ENCODE results near the gene LEMD2. TPM values are rescaled to one million over a fixed set of nuclear protein-coding genes. Genes with fewer than 3 reads are reported as not detected.

LEMD2 gene
- total RNA-seq, 4 donors from 2014 or later = 31.0 to 83.3 (median 37.6) TPM

DNA sequence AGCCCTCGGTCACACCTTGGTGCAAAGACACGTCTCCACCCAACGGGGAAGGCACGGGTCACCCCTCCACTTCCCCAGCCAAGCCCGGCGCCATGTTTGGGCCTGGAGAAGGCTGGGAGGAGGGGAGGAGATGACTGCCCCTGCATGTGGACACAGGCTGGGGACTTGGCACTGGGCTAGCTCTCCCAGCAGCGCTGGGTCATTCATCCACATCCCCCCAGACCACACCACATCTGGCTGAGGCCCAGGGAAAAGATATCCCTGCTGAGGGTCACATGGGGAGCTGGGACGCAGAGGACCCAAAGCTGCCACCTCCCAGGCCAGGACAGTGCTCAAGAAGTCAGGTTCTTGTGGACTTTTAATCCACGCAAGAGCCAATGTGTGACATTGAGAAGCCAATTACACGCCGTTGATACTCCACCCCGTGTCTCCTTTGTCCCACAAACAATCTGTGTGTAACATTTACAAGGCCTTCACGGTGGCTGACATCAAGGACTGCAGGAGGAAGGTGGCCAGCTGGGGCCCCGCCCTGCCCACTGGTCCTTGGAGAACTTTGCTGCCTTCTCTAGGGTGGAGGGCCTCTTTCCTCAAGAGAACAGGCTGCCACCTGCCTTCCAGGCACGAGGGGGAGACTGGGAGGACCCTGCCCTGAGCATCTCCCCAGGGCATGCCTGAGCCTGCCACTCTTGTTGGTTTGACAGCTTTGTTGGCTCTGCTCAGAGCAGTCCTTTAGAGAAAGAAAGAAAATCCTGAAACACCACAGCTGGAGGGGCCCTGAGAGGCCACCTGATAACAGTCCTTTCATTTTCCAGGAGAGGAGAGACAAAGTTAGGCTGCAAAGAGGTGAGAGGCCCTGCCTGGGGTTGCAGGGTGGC is 36.9 kb downstream of the LEMD2 start:
- Histone ChIP-seq H3K27me3 (no peaks in the 10 kb centered on the region), H3K27ac (peak overlapping the region in 1 of 2 donors; percentile 47), H3K36me3 (no peaks in the 10 kb centered on the region), H3K4me3 (no peak overlapping the region), H3K9me3 (no peaks in the 10 kb centered on the region), H3K4me1 (peaks cover 0 to 5% of the 10 kb centered on the region in 2 donors)
- TF ChIP-seq, protein P1, sequence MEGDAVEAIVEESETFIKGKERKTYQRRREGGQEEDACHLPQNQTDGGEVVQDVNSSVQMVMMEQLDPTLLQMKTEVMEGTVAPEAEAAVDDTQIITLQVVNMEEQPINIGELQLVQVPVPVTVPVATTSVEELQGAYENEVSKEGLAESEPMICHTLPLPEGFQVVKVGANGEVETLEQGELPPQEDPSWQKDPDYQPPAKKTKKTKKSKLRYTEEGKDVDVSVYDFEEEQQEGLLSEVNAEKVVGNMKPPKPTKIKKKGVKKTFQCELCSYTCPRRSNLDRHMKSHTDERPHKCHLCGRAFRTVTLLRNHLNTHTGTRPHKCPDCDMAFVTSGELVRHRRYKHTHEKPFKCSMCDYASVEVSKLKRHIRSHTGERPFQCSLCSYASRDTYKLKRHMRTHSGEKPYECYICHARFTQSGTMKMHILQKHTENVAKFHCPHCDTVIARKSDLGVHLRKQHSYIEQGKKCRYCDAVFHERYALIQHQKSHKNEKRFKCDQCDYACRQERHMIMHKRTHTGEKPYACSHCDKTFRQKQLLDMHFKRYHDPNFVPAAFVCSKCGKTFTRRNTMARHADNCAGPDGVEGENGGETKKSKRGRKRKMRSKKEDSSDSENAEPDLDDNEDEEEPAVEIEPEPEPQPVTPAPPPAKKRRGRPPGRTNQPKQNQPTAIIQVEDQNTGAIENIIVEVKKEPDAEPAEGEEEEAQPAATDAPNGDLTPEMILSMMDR (IDR thresholded peaks at IDR 0.05) = no peak
- no peak for TF ChIP-seq POLR2A (IDR thresholded peaks at IDR 0.05)
- no peak for DNase-seq
- intact Hi-C loops (cut with DNase I; ENCODE audit: low total_unique reads) = no loop called here

- no peak for TF ChIP-seq POLR2A (IDR thresholded peaks at IDR 0.05)
- TF ChIP-seq, protein P1 (IDR thresholded peaks at IDR 0.05) = no peak
- peak overlapping the region in 1 of 2 donors; percentile 24 for H3K27ac ChIP-seq
- H3K4me1 ChIP-seq = peaks cover 5 to 6% of the 10 kb centered on the region in 2 donors
- no peak overlapping the region for H3K4me3 ChIP-seq
- no peaks in the 10 kb centered on the region for H3K9me3 ChIP-seq
- no peaks in the 10 kb centered on the region for H3K36me3 ChIP-seq
- DNase-seq = peak; percentile 35 to 59
- no peaks in the 10 kb centered on the region for H3K27me3 ChIP-seq
- intact Hi-C loops (cut with DNase I; ENCODE audit: low total_unique reads) = no loop called here
Measured at GRCh38 chr6:33750244-33750991, 38.5 kb downstream of the LEMD2 start.

- Histone ChIP-seq H3K36me3 (no peaks in the 10 kb centered on the region), H3K27me3 (no peaks in the 10 kb centered on the region), H3K4me1 (peaks cover 9 to 11% of the 10 kb centered on the region in 2 donors), H3K9me3 (no peaks in the 10 kb centered on the region), H3K4me3 (no peak overlapping the region), H3K27ac (no peak overlapping the region)
- intact Hi-C loops (cut with DNase I; ENCODE audit: low total_unique reads) = no loop called here
- no peak for DNase-seq
- no peak for TF ChIP-seq POLR2A (IDR thresholded peaks at IDR 0.05)
- TF ChIP-seq, protein P1 (IDR thresholded peaks at IDR 0.05) = no peak
Measured at GRCh38 chr6:33749401-33749800, 39.5 kb downstream of the LEMD2 start.

GRCh38 chr6:33748841-33749240 is 40.1 kb downstream of the LEMD2 start:
- Histone ChIP-seq H3K27ac (no peak overlapping the region), H3K36me3 (no peaks in the 10 kb centered on the region), H3K27me3 (no peaks in the 10 kb centered on the region), H3K9me3 (no peaks in the 10 kb centered on the region), H3K4me1 (peaks cover 9 to 15% of the 10 kb centered on the region in 2 donors), H3K4me3 (no peak overlapping the region)
- intact Hi-C loops (cut with DNase I; ENCODE audit: low total_unique reads) = no loop called here
- DNase-seq = no peak
- TF ChIP-seq, protein P1 (IDR thresholded peaks at IDR 0.05) = no peak
- no peak for TF ChIP-seq POLR2A (IDR thresholded peaks at IDR 0.05)

GRCh38 chr6:33747823-33748222 is 41.1 kb downstream of the LEMD2 start:
- Histone ChIP-seq H3K27ac (peak overlapping the region in 1 of 2 donors; percentile 90), H3K4me3 (no peak overlapping the region), H3K27me3 (no peaks in the 10 kb centered on the region), H3K36me3 (no peaks in the 10 kb centered on the region), H3K4me1 (peaks cover 9 to 15% of the 10 kb centered on the region in 2 donors), H3K9me3 (no peaks in the 10 kb centered on the region)
- TF ChIP-seq, protein P1 (IDR thresholded peaks at IDR 0.05) = no peak
- TF ChIP-seq POLR2A (IDR thresholded peaks at IDR 0.05) = no peak
- intact Hi-C loops (cut with DNase I; ENCODE audit: low total_unique reads) = no loop called here
- no peak for DNase-seq
